Measurements from ENCODE around the gene ACACB. TPM values are rescaled to one million over a fixed set of nuclear protein-coding genes. Genes with fewer than 3 reads are reported as not detected.

ACACB gene
- total RNA-seq, 1 experiment from 2014 or later, result 26.2 TPM

DNA sequence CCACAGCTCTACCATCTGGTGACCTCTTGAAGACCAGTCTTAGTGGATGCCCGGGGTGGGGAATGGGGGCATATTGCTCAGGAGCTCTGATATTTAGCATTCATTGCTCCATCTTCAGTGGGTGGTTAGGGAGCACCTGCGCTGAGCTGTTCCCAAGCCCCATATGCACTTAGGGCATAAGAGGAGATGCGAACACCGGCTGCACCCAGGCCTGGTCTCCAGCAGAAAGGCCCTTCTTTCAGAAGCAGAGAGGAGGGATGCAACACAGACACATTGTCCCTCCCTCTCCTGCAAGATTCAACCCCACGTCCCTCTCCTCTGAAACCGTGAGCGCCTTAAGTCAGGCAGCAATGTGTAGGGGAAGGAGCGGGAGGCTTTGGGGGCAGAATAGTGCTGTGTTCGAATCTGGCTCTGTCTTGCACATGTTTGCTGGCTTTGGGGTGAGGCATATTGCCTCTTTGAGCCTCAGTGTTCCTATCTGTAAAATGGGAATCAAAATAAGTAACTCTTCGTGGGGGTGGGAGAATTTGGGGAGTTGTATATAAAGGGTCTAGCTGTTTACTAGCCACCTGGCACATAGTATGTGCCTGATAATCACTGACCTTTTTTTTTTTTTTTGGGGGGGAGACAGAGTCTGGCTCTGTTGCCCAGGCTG, 105.0 kb downstream of the ACACB start:
- TF ChIP-seq CTCF (IDR thresholded peaks at IDR 0.05; ENCODE audit: insufficient read depth in 1 of 2, low read depth in 1 of 2, low read length in 1 of 2, severe bottlenecking in 1 of 2, unreplicated experiment in 1 of 2), result no peak
- POLR2A ChIA-PET, result no interaction called here
- Mint-ChIP-seq H3K27me3 (ENCODE audit: insufficient read depth, unreplicated experiment) (no peaks in the 10 kb centered on the region), H3K36me3 (ENCODE audit: insufficient read depth, unreplicated experiment) (no peaks in the 10 kb centered on the region), H3K27ac (ENCODE audit: unreplicated experiment) (no peak overlapping the region), H3K4me1 (ENCODE audit: low read depth, unreplicated experiment) (no peaks in the 10 kb centered on the region), H3K4me3 (ENCODE audit: unreplicated experiment) (no peak overlapping the region), H3K9me3 (ENCODE audit: unreplicated experiment) (no peaks in the 10 kb centered on the region)
- no peak for DNase-seq
- Histone ChIP-seq H3K27me3 (replicated peaks; ENCODE audit: control insufficient read depth, insufficient read depth, low read length) (no peaks in the 10 kb centered on the region), H3K4me1 (no peaks in the 10 kb centered on the region), H3K4me3 (ENCODE audit: low read depth, low read length) (no peak overlapping the region), H3K9me3 (no peaks in the 10 kb centered on the region), H3K36me3 (ENCODE audit: control insufficient read depth, insufficient read depth, low read length) (peaks cover 2% of the 10 kb centered on the region; the same call in 1 of the 2 replicates)
- intact Hi-C loops (cut with micrococcal nuclease; ENCODE audit: unreplicated experiment), result no loop called here
- no TSS peak for BruUV-seq (replicated peaks)
- CTCF ChIA-PET, result no interaction called here

DNA sequence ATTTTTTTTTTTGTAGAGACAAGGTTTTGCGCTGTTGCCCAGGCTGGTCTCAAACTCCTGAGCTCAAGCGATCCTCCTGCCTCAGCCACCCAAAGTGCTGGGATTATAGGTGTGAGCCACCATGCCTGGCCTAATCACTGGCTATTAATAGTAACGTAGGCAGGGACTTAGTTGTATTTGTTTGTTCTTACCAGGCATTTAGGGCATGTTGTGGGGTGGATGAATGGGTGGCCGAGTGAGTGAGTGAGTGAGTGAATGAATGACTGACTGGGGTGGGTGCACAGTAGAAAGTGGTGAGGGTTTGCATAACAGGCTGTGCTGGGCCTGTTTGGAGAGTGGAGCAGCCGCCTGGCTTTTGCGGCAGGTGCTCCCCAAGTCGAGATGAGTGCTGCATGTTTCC, 105.7 kb downstream of the ACACB start:
- Mint-ChIP-seq H3K36me3 (ENCODE audit: insufficient read depth, unreplicated experiment) (no peaks in the 10 kb centered on the region), H3K27me3 (ENCODE audit: insufficient read depth, unreplicated experiment) (no peaks in the 10 kb centered on the region), H3K4me3 (ENCODE audit: unreplicated experiment) (no peak overlapping the region), H3K9me3 (ENCODE audit: unreplicated experiment) (no peaks in the 10 kb centered on the region), H3K27ac (ENCODE audit: unreplicated experiment) (no peak overlapping the region), H3K4me1 (ENCODE audit: low read depth, unreplicated experiment) (no peaks in the 10 kb centered on the region)
- Histone ChIP-seq H3K36me3 (ENCODE audit: control insufficient read depth, insufficient read depth, low read length) (peaks cover 2% of the 10 kb centered on the region; the same call in 1 of the 2 replicates), H3K27me3 (replicated peaks; ENCODE audit: control insufficient read depth, insufficient read depth, low read length) (no peaks in the 10 kb centered on the region), H3K4me3 (ENCODE audit: low read depth, low read length) (no peak overlapping the region), H3K9me3 (no peaks in the 10 kb centered on the region), H3K4me1 (no peaks in the 10 kb centered on the region)
- POLR2A ChIA-PET, result no interaction called here
- no TSS peak for BruUV-seq (replicated peaks)
- CTCF ChIA-PET, result no interaction called here
- intact Hi-C loops (cut with micrococcal nuclease; ENCODE audit: unreplicated experiment), result no loop called here
- DNase-seq, result no peak
- no peak for TF ChIP-seq CTCF (IDR thresholded peaks at IDR 0.05; ENCODE audit: insufficient read depth in 1 of 2, low read depth in 1 of 2, low read length in 1 of 2, severe bottlenecking in 1 of 2, unreplicated experiment in 1 of 2)

DNA sequence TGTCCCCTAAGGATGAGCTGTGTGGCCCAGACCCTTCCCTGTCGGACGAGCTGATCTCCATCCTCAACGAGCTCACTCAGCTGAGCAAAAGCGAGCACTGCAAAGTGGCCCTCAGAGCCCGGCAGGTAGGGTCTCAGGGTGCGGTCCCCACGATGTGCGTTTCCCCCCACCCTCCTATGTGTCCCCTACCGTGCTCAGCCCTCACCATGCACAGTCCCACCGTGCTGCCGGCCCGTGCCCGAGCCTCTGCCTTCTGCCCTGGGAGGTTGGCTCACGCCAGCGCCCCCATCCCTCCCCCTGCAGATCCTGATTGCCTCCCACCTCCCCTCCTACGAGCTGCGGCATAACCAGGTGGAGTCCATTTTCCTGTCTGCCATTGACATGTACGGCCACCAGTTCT, 106.1 kb downstream of the ACACB start:
- Histone ChIP-seq H3K9me3 (no peaks in the 10 kb centered on the region), H3K27me3 (replicated peaks; ENCODE audit: control insufficient read depth, insufficient read depth, low read length) (no peaks in the 10 kb centered on the region), H3K36me3 (ENCODE audit: control insufficient read depth, insufficient read depth, low read length) (peaks cover 2% of the 10 kb centered on the region; the same call in 1 of the 2 replicates), H3K4me3 (ENCODE audit: low read depth, low read length) (no peak overlapping the region), H3K4me1 (no peaks in the 10 kb centered on the region)
- ChIA-PET CTCF (no interaction called here), POLR2A (no interaction called here)
- H3K36me3 Mint-ChIP-seq (ENCODE audit: insufficient read depth, unreplicated experiment), result no peaks in the 10 kb centered on the region
- no peaks in the 10 kb centered on the region for H3K4me1 Mint-ChIP-seq (ENCODE audit: low read depth, unreplicated experiment)
- DNase-seq, result no peak
- no peaks in the 10 kb centered on the region for H3K9me3 Mint-ChIP-seq (ENCODE audit: unreplicated experiment)
- TF ChIP-seq CTCF (IDR thresholded peaks at IDR 0.05; ENCODE audit: insufficient read depth in 1 of 2, low read depth in 1 of 2, low read length in 1 of 2, severe bottlenecking in 1 of 2, unreplicated experiment in 1 of 2), result no peak
- intact Hi-C loops (cut with micrococcal nuclease; ENCODE audit: unreplicated experiment), result no loop called here
- BruUV-seq (replicated peaks), result no TSS peak
- no peaks in the 10 kb centered on the region for H3K27me3 Mint-ChIP-seq (ENCODE audit: insufficient read depth, unreplicated experiment)
- no peak overlapping the region for H3K27ac Mint-ChIP-seq (ENCODE audit: unreplicated experiment)
- no peak overlapping the region for H3K4me3 Mint-ChIP-seq (ENCODE audit: unreplicated experiment)
